HEK293T (cell line): ENCODE measurements around the gene JMJD1C.

Source experiments
- ARNT ChIP-seq: fragments of 450-650 bp; IDR thresholded peaks from 2 replicates; pipeline ENCODE4 v1.6.1; 2017; ENCODE audit warnings: mild to moderate bottlenecking
- BHLHE40 ChIP-seq: fragments of 450-650 bp; IDR thresholded peaks from 2 replicates; pipeline ENCODE4 v1.6.1; 2016; ENCODE audit warnings: mild to moderate bottlenecking, moderate library complexity, borderline replicate concordance
- CTBP1 ChIP-seq: fragments of 450-650 bp; IDR thresholded peaks from 2 replicates; pipeline ENCODE4 v1.6.1; 2016; ENCODE audit warnings: borderline replicate concordance
- ELF4 ChIP-seq: fragments of 450-650 bp; IDR thresholded peaks from 2 replicates; pipeline ENCODE4 v1.6.1; 2017; ENCODE audit warnings: antibody characterized with exemption
- FOXK2 ChIP-seq: fragments of 450-650 bp; IDR thresholded peaks from 2 replicates; pipeline ENCODE4 v1.6.1; 2016; ENCODE audit warnings: mild to moderate bottlenecking
- FOXM1 ChIP-seq: fragments of 450-650 bp; IDR thresholded peaks from 2 replicates; pipeline ENCODE4 v1.6.1; 2017; ENCODE audit warnings: mild to moderate bottlenecking, borderline replicate concordance
- LEF1 ChIP-seq: fragments of 450-650 bp; IDR thresholded peaks from 2 replicates; pipeline ENCODE4 v1.6.1; 2017; ENCODE audit warnings: mild to moderate bottlenecking, borderline replicate concordance
- NFRKB ChIP-seq: fragments of 450-650 bp; IDR thresholded peaks from 2 replicates; pipeline ENCODE4 v1.6.1; 2016; ENCODE audit warnings: mild to moderate bottlenecking, moderate library complexity
- SP1 ChIP-seq: fragments of 450-650 bp; IDR thresholded peaks from 2 replicates; pipeline ENCODE4 v1.6.1; 2017
- SUZ12 ChIP-seq: fragments of 450-650 bp; IDR thresholded peaks from 2 replicates; pipeline ENCODE4 v1.6.1; 2016; ENCODE audit warnings: mild to moderate bottlenecking
- TARDBP ChIP-seq: fragments of 450-650 bp; IDR thresholded peaks from 2 replicates; pipeline ENCODE4 v1.6.1; 2016
- ZNF384 ChIP-seq: fragments of 450-650 bp; IDR thresholded peaks from 2 replicates; pipeline ENCODE4 v1.6.1; 2016
- TF ChIP-seq, protein P1 (sequence below): fragments of 450-650 bp; IDR thresholded peaks from 2 replicates; pipeline ENCODE4 v1.6.1; 2016

DNA sequence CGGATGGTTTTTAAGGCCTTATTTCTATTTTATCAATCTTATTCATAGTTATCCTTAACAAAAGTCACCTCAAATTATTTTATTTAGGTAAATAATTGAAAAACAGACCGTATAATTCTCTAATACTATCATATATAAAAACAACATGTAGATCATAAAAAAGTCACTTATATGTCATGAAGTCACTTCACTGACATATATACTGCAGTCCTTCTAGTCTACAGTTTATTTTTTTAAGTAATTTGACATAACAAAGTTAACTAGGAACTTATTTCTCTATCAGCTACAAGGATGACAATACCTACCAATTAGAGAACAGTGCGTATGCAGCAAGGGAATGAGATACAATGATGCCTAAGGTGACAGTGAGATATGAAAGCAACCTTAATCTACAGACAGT lies 26.2 kb downstream of the JMJD1C start:
- TF ChIP-seq BHLHE40 (no peak), FOXM1 (no peak), SUZ12 (no peak), ELF4 (no peak), SP1 (no peak), NFRKB (no peak), TARDBP (no peak), FOXK2 (no peak), LEF1 (no peak), ZNF384 (no peak), CTBP1 (no peak), ARNT (no peak)
- TF ChIP-seq, protein P1, sequence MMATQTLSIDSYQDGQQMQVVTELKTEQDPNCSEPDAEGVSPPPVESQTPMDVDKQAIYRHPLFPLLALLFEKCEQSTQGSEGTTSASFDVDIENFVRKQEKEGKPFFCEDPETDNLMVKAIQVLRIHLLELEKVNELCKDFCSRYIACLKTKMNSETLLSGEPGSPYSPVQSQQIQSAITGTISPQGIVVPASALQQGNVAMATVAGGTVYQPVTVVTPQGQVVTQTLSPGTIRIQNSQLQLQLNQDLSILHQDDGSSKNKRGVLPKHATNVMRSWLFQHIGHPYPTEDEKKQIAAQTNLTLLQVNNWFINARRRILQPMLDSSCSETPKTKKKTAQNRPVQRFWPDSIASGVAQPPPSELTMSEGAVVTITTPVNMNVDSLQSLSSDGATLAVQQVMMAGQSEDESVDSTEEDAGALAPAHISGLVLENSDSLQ = peak; percentile 83
